22Rv1 (cell line): ENCODE results near the gene HOXC13.
A peak's percentile ranks its signal among the peaks of the same experiment; 100 is the strongest.

ENCODE experiments used
- H3K27ac ChIP-seq: fragments of 450-650 bp; 2 replicates; pipeline ENCODE4 v1.5.1; 2017
- ZFX ChIP-seq: fragments of 450-650 bp; IDR thresholded peaks from 2 replicates; pipeline ENCODE4 v1.6.1; 2017; ENCODE audit warnings: antibody characterized with exemption, borderline replicate concordance
- TF ChIP-seq, protein P1 (sequence below): fragments of 450-650 bp; IDR thresholded peaks from 2 replicates; pipeline ENCODE4 v1.5.1; 2017; ENCODE audit warnings: mild to moderate bottlenecking

The HOXC13 gene

DNA sequence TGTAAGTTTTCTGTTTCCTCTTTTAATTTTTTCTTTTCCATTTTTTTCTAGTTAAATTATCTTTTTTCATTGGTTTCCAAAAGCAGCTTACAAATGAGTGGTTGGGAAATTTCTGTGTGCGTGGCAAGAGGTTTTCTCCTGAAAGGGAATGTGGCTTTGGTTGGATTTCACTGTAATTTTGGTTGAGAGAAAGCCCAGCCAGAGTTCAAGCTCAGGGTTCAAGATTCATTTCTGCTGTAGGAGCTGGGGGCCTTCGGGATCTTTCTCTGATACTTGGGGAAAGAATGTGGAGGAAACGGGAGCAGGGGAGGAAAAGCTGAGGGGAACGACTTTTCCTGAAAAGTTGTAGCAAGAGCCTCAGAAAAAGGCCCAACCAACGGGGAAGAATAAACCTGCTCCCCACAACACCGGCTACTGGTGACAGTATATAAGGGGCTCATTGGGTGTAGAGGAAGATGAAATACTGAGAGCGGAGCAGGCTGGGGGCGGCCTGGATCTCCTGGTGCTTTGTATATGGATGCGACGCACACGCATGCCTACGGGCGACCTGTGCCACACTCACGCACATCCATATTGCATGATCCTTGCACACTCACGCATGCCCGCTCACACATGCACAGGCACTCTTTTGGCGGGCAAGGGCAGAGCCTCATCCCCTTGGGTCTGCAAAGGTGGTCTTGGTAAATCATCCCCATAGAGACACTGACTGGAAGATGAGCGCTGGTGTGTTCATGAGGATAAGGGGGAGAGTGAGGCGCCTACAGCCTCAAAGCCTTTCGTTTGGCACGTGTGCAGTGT lies 48.3 kb downstream of the HOXC13 start:
- peak overlapping the region; percentile 84 for H3K27ac ChIP-seq

DNA sequence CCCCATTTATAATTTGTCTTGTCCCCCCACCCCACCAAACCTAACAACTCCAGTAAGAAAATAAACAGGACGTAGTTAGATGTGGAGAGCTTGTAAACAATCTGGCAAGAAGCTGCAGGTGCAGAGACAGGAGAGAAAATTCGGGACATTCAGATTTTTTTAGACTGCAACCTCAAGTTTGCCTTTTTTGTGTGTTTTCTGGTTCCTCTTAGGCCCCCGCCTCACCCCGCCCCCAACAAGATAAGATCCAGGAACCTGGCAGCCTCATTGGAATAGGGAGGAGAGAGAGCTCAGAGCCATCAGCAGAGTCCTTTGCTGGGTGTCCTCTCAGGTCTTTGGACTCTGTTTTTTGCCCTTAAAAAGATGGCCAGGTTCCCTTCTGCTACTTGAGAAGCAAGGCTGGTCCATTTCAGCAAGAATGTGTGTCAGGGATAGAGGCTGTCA lies 49.2 kb downstream of the HOXC13 start:
- H3K27ac ChIP-seq, result peak overlapping the region; percentile 14; the same call in 1 of the 2 replicates
- TF ChIP-seq ZFX, result no peak
- TF ChIP-seq, protein P1, sequence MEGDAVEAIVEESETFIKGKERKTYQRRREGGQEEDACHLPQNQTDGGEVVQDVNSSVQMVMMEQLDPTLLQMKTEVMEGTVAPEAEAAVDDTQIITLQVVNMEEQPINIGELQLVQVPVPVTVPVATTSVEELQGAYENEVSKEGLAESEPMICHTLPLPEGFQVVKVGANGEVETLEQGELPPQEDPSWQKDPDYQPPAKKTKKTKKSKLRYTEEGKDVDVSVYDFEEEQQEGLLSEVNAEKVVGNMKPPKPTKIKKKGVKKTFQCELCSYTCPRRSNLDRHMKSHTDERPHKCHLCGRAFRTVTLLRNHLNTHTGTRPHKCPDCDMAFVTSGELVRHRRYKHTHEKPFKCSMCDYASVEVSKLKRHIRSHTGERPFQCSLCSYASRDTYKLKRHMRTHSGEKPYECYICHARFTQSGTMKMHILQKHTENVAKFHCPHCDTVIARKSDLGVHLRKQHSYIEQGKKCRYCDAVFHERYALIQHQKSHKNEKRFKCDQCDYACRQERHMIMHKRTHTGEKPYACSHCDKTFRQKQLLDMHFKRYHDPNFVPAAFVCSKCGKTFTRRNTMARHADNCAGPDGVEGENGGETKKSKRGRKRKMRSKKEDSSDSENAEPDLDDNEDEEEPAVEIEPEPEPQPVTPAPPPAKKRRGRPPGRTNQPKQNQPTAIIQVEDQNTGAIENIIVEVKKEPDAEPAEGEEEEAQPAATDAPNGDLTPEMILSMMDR, result no peak

More for the DNA sequence above, 48.3 kb downstream of the HOXC13 start:
- TF ChIP-seq ZFX, result no peak
- TF ChIP-seq, protein P1, result no peak

DNA sequence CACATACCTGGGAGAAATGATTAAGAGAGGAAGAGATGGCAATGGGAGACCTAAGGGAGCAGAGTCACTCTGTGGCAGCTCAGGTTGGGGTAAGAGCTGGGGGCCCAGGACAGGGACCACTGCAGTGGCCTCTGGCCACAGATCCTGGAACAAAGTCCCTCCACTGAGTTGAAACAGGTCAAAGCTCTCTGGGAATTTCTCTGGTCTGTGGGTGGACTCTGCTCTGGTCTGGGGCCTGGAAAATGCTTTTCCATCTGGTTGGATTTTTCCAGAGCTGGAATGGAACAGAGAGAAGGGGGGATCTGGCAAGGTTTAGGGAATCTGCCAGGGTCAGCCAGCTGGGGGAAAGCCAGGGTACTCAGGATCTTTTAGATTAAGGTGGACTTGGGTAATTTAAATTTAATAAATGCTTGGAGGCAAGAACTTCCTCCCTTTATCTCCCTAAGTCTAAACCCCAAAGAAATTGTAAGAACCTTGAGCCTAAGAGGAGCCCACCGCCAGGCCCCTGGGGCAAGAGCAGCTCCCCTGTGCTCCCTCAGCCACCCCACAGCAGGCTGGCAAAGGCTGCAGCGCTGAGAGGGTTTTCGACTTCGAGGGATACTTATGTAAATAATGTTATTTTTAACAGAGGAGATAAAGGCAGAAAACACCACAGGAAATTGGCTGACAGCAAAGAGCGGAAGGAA lies 50.1 kb downstream of the HOXC13 start:
- H3K27ac ChIP-seq, result peak overlapping the region; percentile 14; the same call in 1 of the 2 replicates
- no peak for TF ChIP-seq ZFX
- TF ChIP-seq, protein P1, result no peak

DNA sequence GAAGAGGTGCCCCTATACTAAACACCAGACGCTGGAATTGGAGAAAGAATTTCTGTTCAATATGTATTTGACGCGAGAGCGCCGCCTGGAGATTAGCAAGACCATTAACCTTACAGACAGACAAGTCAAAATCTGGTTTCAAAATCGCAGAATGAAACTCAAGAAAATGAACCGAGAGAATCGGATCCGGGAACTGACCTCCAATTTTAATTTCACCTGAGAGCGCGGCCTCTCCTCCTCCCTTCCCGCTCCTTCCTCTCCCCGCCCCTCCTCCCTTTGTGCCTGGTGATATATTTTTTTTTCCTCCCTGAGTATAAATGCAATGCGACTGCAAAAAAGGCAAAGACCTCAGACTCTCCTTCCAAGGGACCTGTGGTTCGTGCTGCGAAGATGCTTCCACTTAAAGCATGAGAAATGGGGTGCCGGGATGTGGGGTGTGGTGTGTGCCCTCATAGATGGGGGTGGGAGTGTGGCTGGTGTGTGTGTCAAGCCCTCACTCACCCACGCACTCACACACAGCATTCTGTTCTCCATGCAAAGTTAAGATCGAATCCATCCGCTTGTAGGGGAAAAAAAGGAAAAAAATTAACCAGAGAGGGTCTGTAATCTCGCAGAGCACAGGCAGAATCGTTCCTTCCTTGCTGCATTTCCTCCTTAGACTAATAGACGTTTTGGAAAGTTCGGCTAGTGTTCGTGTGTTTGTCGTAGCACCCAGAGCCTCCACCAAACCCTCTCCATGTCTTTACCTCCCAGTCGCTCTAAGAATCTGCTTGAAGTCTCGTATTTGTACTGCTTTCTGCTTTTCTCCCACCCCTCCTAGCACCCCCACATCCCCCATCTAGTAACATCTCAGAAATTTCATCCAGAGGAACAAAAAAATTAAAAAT lies 50.8 kb downstream of the HOXC13 start:
- H3K27ac ChIP-seq, result 0 out of 2 replicates have a peak overlapping the region, but pooled peaks have one; percentile 14
- TF ChIP-seq, protein P1, result peak; percentile 88
- TF ChIP-seq ZFX, result no peak

DNA sequence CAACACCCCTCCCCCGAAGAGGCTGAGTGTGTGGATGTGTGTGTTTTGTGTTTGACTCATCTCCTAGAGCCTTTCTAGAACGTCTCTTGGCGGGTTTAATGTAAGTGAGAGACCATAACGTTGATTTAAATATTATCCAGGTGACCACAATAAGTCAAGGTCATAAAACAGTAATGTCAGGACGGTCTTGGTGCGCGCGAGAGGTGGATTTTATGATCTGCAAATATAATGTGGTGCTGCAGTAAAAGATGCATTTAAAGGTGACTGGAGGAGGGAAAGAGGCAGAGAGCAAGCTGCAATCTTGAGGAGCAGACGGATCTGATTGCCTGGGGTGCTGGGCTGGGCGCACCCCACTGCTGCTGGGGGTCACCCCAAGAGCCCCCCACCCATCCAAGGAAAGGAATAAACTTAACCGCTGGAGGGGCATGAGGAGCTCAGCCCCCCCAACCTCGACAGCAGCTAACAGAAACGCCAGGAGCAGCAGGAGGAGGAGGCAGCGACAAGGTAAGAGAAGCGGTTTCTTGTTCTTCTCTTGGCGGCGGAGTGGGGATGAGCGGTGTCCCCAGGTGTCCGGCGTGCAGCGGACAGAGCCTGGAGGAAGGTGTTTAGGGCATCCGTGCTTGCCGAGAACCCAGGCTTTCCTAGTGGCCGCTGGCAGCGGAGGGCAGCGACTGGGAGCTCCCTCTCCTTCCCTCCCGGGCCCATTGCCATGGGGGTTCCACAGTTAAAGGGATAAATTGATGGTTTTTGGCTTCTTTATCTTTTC lies 51.9 kb downstream of the HOXC13 start:
- no peak overlapping the region for H3K27ac ChIP-seq

DNA sequence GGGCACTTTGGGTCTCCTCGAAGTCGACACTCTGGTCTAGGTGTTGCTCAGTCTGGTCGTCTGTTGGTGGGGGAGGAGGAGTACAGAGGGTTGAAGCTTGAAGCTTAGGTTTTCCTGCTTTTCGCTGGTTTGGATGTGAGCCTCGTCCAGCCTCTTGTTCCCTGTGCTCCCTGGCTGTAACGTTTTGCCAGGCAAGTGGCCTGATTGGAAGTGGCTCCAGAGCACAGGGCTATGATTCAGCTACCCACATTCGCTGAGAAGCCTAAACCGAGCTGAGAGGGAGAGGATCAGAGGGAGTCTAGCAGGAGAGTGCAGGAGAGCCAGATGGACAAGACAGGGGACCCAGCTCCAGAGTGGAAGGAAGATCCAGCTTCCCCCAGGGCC lies 52.4 kb downstream of the HOXC13 start:
- no peak overlapping the region for H3K27ac ChIP-seq

More for the DNA sequence above, 51.9 kb downstream of the HOXC13 start:
- no peak for TF ChIP-seq ZFX
- TF ChIP-seq, protein P1, result no peak

More for the DNA sequence above, 52.4 kb downstream of the HOXC13 start:
- TF ChIP-seq ZFX, result no peak
- TF ChIP-seq, protein P1, result no peak
